Ramos (cell line): ENCODE results near the gene MMP23B.

Source experiments
- in situ Hi-C: fragments of 300-500 bp; cut with MboI; formaldehyde crosslinking; loops from one replicate; pipeline ENCODE4 v1.14.3; 2022; ENCODE audit warnings: low sequenced_read_pairs; ENCODE audit not compliant: unreplicated experiment

Gene MMP23B

DNA sequence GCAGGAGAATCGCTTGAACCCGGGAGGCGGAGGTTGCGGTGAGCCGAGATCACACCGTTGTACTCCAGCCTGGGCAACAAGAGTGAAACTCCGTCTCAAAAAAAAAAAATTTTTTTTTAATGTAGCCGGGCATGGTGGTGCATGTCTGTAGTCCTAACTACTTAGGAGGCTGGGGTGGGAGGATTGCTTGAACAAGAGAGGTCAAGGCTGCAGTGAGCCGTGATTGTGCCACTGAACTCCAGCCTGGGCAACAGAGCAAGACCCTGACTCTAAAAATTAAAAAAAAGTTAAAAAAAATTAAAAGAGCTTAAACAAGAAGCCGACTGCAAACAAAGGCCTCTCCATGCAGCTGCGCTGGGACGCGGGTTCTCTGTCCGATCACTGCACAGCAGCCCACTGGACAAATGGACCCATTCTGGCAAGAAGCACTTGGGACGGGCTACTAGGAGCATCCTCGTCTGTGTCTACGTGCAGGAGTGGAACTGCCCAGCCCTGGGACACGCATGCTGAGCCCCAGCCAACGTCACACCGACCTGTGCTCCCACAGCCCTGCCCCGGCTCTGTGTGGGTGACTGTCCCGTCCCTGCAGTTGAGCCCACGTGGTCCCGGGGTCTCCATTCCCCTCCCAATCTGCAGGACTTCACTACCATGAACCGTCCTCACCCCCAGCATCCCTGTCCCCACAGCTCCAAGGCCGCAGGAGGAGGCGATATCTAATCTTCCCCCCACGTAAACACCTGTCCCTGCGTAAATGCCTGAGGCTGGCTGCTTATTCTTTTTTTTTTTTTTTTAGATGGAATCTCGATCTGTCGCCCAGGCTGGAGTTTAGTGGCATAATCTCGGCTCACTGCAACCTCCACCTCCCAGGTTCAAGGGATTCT lies 48.3 kb downstream of the MMP23B start:
- in situ Hi-C loops: no loop called here

DNA sequence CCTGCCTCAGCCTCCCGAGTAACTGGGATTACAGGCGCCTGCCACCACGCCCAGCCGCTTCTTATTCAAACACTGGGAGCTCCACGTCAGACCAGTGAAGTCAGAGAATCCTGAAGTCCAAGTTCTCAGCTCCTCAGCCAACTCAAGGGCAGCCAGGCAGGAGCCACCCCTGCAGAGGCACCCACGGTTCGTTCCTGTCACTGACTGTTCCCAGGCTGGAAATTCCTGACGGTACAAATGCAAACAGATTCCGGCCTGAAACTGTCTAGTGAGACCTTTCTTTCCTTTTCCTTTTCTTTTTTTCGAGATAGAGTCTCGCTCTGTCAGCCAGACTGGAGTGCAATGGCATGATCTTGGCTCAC lies 48.9 kb downstream of the MMP23B start:
- in situ Hi-C loops: no loop called here

DNA sequence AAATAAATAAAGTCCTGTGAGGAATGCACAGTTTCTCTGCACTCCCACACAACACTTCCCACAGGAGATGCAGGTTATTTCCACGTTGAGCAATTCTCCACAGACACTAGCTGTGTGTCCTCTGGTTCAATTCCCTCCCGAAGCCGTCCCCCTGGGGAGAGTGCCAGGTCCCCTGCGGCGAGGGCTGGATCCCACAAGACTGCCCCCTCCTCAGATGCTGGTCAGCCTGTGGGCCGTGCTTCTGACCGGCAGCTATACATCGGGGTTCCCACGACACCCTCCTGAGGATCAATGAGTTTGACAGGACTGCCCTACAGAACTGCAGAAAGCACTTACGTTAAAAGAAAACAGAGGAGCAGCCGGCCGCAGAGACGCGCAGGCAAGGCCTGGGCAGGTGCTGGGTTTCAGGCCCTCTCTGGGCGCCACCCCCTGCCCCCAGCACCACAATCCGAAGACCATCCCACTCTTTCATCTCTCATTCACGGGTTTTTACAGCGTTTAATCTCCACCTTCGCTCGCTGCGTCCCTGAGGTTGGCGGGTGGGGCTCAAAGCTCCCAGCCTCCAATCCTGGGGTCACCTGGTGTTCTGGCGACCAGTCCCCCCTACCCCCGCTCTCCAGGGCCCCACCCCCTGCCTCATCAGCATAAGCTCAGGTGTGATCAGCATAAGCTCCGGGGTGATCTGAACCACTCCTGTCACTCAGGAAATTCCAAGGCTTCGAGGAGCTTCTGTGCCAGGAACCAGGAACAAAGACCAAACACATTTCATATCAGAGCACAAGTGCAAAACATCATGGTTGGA lies 51.3 kb downstream of the MMP23B start:
- in situ Hi-C loops: no loop called here
